Transverse colon (tissue), 4 donors: ENCODE measurements around the gene RAB42.

Experiments used
- POLR2AphosphoS5 ChIP-seq, 3 donors: sonication (generic); formaldehyde crosslinking; IDR thresholded peaks; one replicate each; pipeline ENCODE4 v1.6.1; 2016; ENCODE audit warnings: antibody characterized with exemption in 3 of 3
- TF ChIP-seq, protein P1 (sequence below), 5 experiments: fragments of 200-600 bp in 3 of 5; fragments of 450-650 bp in 2 of 5; sonication (generic) in 3 of 5; IDR thresholded peaks; 1 replicate in 2 of 5; 2 replicates in 3 of 5; pipeline ENCODE4 v1.5.1; 2016 to 2017; ENCODE audit warnings: antibody characterized with exemption in 5 of 5, inconsistent platforms in 3 of 5, mild to moderate bottlenecking in 2 of 5, moderate library complexity in 1 of 5

- TF ChIP-seq, protein P1, sequence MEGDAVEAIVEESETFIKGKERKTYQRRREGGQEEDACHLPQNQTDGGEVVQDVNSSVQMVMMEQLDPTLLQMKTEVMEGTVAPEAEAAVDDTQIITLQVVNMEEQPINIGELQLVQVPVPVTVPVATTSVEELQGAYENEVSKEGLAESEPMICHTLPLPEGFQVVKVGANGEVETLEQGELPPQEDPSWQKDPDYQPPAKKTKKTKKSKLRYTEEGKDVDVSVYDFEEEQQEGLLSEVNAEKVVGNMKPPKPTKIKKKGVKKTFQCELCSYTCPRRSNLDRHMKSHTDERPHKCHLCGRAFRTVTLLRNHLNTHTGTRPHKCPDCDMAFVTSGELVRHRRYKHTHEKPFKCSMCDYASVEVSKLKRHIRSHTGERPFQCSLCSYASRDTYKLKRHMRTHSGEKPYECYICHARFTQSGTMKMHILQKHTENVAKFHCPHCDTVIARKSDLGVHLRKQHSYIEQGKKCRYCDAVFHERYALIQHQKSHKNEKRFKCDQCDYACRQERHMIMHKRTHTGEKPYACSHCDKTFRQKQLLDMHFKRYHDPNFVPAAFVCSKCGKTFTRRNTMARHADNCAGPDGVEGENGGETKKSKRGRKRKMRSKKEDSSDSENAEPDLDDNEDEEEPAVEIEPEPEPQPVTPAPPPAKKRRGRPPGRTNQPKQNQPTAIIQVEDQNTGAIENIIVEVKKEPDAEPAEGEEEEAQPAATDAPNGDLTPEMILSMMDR (IDR thresholded peaks at IDR 0.05): no peak
- no peak for TF ChIP-seq POLR2AphosphoS5 (IDR thresholded peaks at IDR 0.05)
Observed at GRCh38 chr1:28551381-28551780, 40.7 kb upstream of the RAB42 start.
